Activated naive CD4-positive, alpha-beta T cell treated with anti-CD3 and anti-CD28 coated beads, Interleukin-2, amount 10 ng/mL, durations not matched to agents 7 days and 5 days (primary cell): Measurements from ENCODE around the gene ELOVL1.

ENCODE experiments used
- CTCF ChIA-PET: fragments of 350-600 bp; sonication (Branson Sonifier 250); formaldehyde crosslinking; loops from one replicate; lab custom pipeline; 2021; ENCODE audit warnings: antibody characterized with exemption; lab: Charles Lee
- DNase-seq: peaks from one replicate; pipeline ENCODE4 v3.0.0-alpha.2; 2020
- H3K27ac Mint-ChIP-seq: one replicate; pipeline ENCODE4 v1.8.0; 2021; ENCODE audit warnings: mild to moderate bottlenecking, moderate library complexity, mixed read lengths
- H3K27me3 Mint-ChIP-seq: one replicate; pipeline ENCODE4 v1.8.0; 2021; ENCODE audit warnings: mild to moderate bottlenecking, mixed read lengths
- H3K36me3 Mint-ChIP-seq: one replicate; pipeline ENCODE4 v1.8.0; 2021; ENCODE audit warnings: mixed read lengths
- H3K4me1 Mint-ChIP-seq: one replicate; pipeline ENCODE4 v1.8.0; 2021; ENCODE audit warnings: mixed read lengths
- H3K4me3 Mint-ChIP-seq: one replicate; pipeline ENCODE4 v1.8.0; 2021; ENCODE audit warnings: mild to moderate bottlenecking, moderate library complexity, mixed read lengths
- H3K9me3 Mint-ChIP-seq: one replicate; pipeline ENCODE4 v1.8.0; 2021; ENCODE audit warnings: mixed read lengths

ELOVL1 gene

GRCh38 chr1:43392702-43393101 lies 24.9 kb upstream of the ELOVL1 start:
- Mint-ChIP-seq H3K4me1 (peaks cover 39% of the 10 kb centered on the region), H3K27ac (no peak overlapping the region), H3K4me3 (no peak overlapping the region), H3K9me3 (no peaks in the 10 kb centered on the region), H3K27me3 (peaks cover 3% of the 10 kb centered on the region), H3K36me3 (peaks cover 20% of the 10 kb centered on the region)
- CTCF ChIA-PET = no interaction called here
- DNase-seq = no peak

- Mint-ChIP-seq H3K27me3 (peaks cover 3% of the 10 kb centered on the region), H3K36me3 (peaks cover 30% of the 10 kb centered on the region), H3K4me1 (peaks cover 41% of the 10 kb centered on the region), H3K4me3 (peak within 1 kb of the TSS; percentile 99), H3K9me3 (no peaks in the 10 kb centered on the region), H3K27ac (peak within 1 kb of the TSS; percentile 95)
- peak; percentile 96 for DNase-seq
- CTCF ChIA-PET = interaction anchor here (1.0 to 1.8 kb wide), 5 partner anchors 13 to 163 kb away, joined by 4 to 7 read pairs (median 6); partner anchors contain the start of gene CDC20
Observed at GRCh38 chr1:43389326-43390313, 21.8 kb upstream of the ELOVL1 start, which contains the start of the genes MED8 and SZT2. Gene MED8, minus strand, starts transcription at chr1:43389800. Its CDS starts 36 bp downstream, at chr1:43389764. Gene SZT2, plus strand, starts transcription at chr1:43389899. Its CDS starts 70 bp downstream, at chr1:43389969.

- peak overlapping the region; percentile 7 for H3K27ac Mint-ChIP-seq
- H3K27me3 Mint-ChIP-seq = peaks cover 3% of the 10 kb centered on the region
- H3K9me3 Mint-ChIP-seq = no peaks in the 10 kb centered on the region
- H3K4me1 Mint-ChIP-seq = peaks cover 41% of the 10 kb centered on the region
- CTCF ChIA-PET = interaction anchor here (1.0 to 1.4 kb wide), 4 partner anchors 12 to 162 kb away, joined by 3 to 6 read pairs (median 4); partner anchors contain the start of gene ELOVL1
- peak overlapping the region; percentile 99 for H3K4me3 Mint-ChIP-seq
- peaks cover 32% of the 10 kb centered on the region for H3K36me3 Mint-ChIP-seq
- no peak for DNase-seq
Observed at GRCh38 chr1:43388613-43389012, 20.8 kb upstream of the ELOVL1 start.

GRCh38 chr1:43387976-43388599 lies 20.3 kb upstream of the ELOVL1 start:
- peaks cover 34% of the 10 kb centered on the region for H3K36me3 Mint-ChIP-seq
- peak overlapping the region; percentile 99 for H3K4me3 Mint-ChIP-seq
- peaks cover 3% of the 10 kb centered on the region for H3K27me3 Mint-ChIP-seq
- H3K27ac Mint-ChIP-seq = peak overlapping the region; percentile 7
- peaks cover 41% of the 10 kb centered on the region for H3K4me1 Mint-ChIP-seq
- H3K9me3 Mint-ChIP-seq = no peaks in the 10 kb centered on the region
- no peak for DNase-seq
- CTCF ChIA-PET = interaction anchor here (0.8 to 1.7 kb wide), 6 partner anchors 12 to 161 kb away, joined by 3 to 6 read pairs (median 4); partner anchors contain the start of gene ELOVL1

- Mint-ChIP-seq H3K27ac (no peak overlapping the region), H3K4me1 (peaks cover 36% of the 10 kb centered on the region), H3K9me3 (no peaks in the 10 kb centered on the region), H3K4me3 (no peak overlapping the region), H3K36me3 (peaks cover 41% of the 10 kb centered on the region), H3K27me3 (peaks cover 3% of the 10 kb centered on the region)
- CTCF ChIA-PET = interaction anchor here (1.5 to 1.7 kb wide), 2 partner anchors 11 to 28 kb away, joined by 5 read pairs; no protein-coding TSS in a partner anchor
- DNase-seq = no peak
Observed at GRCh38 chr1:43386676-43387075, 18.9 kb upstream of the ELOVL1 start.

- CTCF ChIA-PET = no interaction called here
Observed at GRCh38 chr1:43383449-43383848, 15.6 kb upstream of the ELOVL1 start.

GRCh38 chr1:43382027-43382779 lies 14.4 kb upstream of the ELOVL1 start:
- H3K27me3 Mint-ChIP-seq = no peaks in the 10 kb centered on the region
- H3K36me3 Mint-ChIP-seq = peaks cover 37% of the 10 kb centered on the region
- H3K9me3 Mint-ChIP-seq = no peaks in the 10 kb centered on the region
- no peak for DNase-seq
- H3K4me1 Mint-ChIP-seq = peaks cover 6% of the 10 kb centered on the region
- no peak overlapping the region for H3K4me3 Mint-ChIP-seq
- H3K27ac Mint-ChIP-seq = no peak overlapping the region
- CTCF ChIA-PET = interaction anchor here (0.6 to 1.1 kb wide), 3 partner anchors 31 to 48 kb away, joined by 3 to 4 read pairs (median 3); no protein-coding TSS in a partner anchor

More at GRCh38 chr1:43383449-43383848, 15.6 kb upstream of the ELOVL1 start:
- Mint-ChIP-seq H3K4me3 (no peak overlapping the region), H3K4me1 (peaks cover 16% of the 10 kb centered on the region), H3K9me3 (no peaks in the 10 kb centered on the region), H3K36me3 (peaks cover 36% of the 10 kb centered on the region), H3K27me3 (no peaks in the 10 kb centered on the region), H3K27ac (no peak overlapping the region)
- no peak for DNase-seq

- Mint-ChIP-seq H3K4me3 (no peak overlapping the region), H3K9me3 (no peaks in the 10 kb centered on the region), H3K27me3 (no peaks in the 10 kb centered on the region), H3K4me1 (peaks cover 6% of the 10 kb centered on the region), H3K27ac (no peak overlapping the region), H3K36me3 (peaks cover 33% of the 10 kb centered on the region)
- CTCF ChIA-PET = interaction anchor here (0.6 to 1.1 kb wide), 3 partner anchors 32 to 48 kb away, joined by 3 to 4 read pairs (median 3); no protein-coding TSS in a partner anchor
- DNase-seq = no peak
Observed at GRCh38 chr1:43381612-43382011, 13.8 kb upstream of the ELOVL1 start.

- CTCF ChIA-PET = no interaction called here
- Mint-ChIP-seq H3K9me3 (no peaks in the 10 kb centered on the region), H3K4me3 (no peak overlapping the region), H3K36me3 (peaks cover 18% of the 10 kb centered on the region), H3K27me3 (no peaks in the 10 kb centered on the region), H3K27ac (no peak overlapping the region), H3K4me1 (peaks cover 6% of the 10 kb centered on the region)
- no peak for DNase-seq
Observed at GRCh38 chr1:43379476-43379875, 11.7 kb upstream of the ELOVL1 start.

- no peaks in the 10 kb centered on the region for H3K27me3 Mint-ChIP-seq
- H3K4me1 Mint-ChIP-seq = peaks cover 6% of the 10 kb centered on the region
- no peaks in the 10 kb centered on the region for H3K9me3 Mint-ChIP-seq
- no peak overlapping the region for H3K4me3 Mint-ChIP-seq
- DNase-seq = no peak
- CTCF ChIA-PET = interaction anchor here (0.6 kb wide), 1 partner anchor 1440 kb away, joined by 3 read pairs; no protein-coding TSS in a partner anchor
- H3K36me3 Mint-ChIP-seq = peaks cover 12% of the 10 kb centered on the region
- no peak overlapping the region for H3K27ac Mint-ChIP-seq
Observed at GRCh38 chr1:43377831-43378230, 10.0 kb upstream of the ELOVL1 start.

- CTCF ChIA-PET = interaction anchor here (1.1 to 1.5 kb wide), 4 partner anchors 10 to 150 kb away, joined by 4 to 5 read pairs (median 4); partner anchors contain the start of gene MED8
- H3K27me3 Mint-ChIP-seq = no peaks in the 10 kb centered on the region
- DNase-seq = no peak
- H3K27ac Mint-ChIP-seq = no peak overlapping the region
- H3K4me3 Mint-ChIP-seq = no peak overlapping the region
- no peaks in the 10 kb centered on the region for H3K9me3 Mint-ChIP-seq
- peaks cover 9% of the 10 kb centered on the region for H3K36me3 Mint-ChIP-seq
- H3K4me1 Mint-ChIP-seq = peaks cover 6% of the 10 kb centered on the region
Observed at GRCh38 chr1:43376723-43377235, 9.0 kb upstream of the ELOVL1 start.

GRCh38 chr1:43373066-43373940 lies 5.5 kb upstream of the ELOVL1 start:
- no peaks in the 10 kb centered on the region for H3K9me3 Mint-ChIP-seq
- H3K27me3 Mint-ChIP-seq = no peaks in the 10 kb centered on the region
- H3K27ac Mint-ChIP-seq = no peak overlapping the region
- H3K4me3 Mint-ChIP-seq = no peak overlapping the region
- H3K36me3 Mint-ChIP-seq = peaks cover 9% of the 10 kb centered on the region
- peaks cover 12% of the 10 kb centered on the region for H3K4me1 Mint-ChIP-seq
- no peak for DNase-seq
- CTCF ChIA-PET = interaction anchor here (0.7 to 1.1 kb wide), 2 partner anchors 41 to 76 kb away, joined by 3 to 4 read pairs; no protein-coding TSS in a partner anchor
